Epithelial cell of esophagus (primary cell): ENCODE measurements around the gene ATG7.
"Not testable (repeated sequence)": the region's sequence is repeated elsewhere in the genome, so short reads cannot be mapped to it uniquely, and the experiment has no call there.

Experiments used
- DNase-seq: peaks from one replicate; pipeline ENCODE4 v3.0.0; 2010; ENCODE audit warnings: low read depth
- H3K4me3 ChIP-seq: 2 replicates; pipeline ENCODE4 v1.5.1; 2011; ENCODE audit warnings: mild to moderate bottlenecking, low read length, control low read depth
- CTCF ChIP-seq: IDR thresholded peaks from 2 replicates; pipeline ENCODE4 v1.5.1; 2011; ENCODE audit warnings: low read depth, mild to moderate bottlenecking, low read length, control low read depth, inconsistent platforms; ENCODE audit not compliant: insufficient read depth; ENCODE audit errors: missing control alignments

Gene ATG7

GRCh38 chr3:11431319-11431718 is 159.1 kb downstream of the ATG7 start:
- no peak for TF ChIP-seq CTCF
- no peak for DNase-seq
- H3K4me3 ChIP-seq, result no peak overlapping the region

- H3K4me3 ChIP-seq, result no peak overlapping the region
- no peak for TF ChIP-seq CTCF
- DNase-seq, result peak; percentile 46
Observed at GRCh38 chr3:11434017-11434526, 161.9 kb downstream of the ATG7 start.

- DNase-seq, result no peak
- no peak for TF ChIP-seq CTCF
- H3K4me3 ChIP-seq, result no peak overlapping the region
Observed at GRCh38 chr3:11434563-11435096, 162.4 kb downstream of the ATG7 start.

GRCh38 chr3:11435440-11436165 is 163.4 kb downstream of the ATG7 start:
- DNase-seq, result no peak

GRCh38 chr3:11436775-11437174 is 164.6 kb downstream of the ATG7 start:
- no peak overlapping the region for H3K4me3 ChIP-seq
- no peak for DNase-seq
- no peak for TF ChIP-seq CTCF

More at GRCh38 chr3:11435440-11436165, 163.4 kb downstream of the ATG7 start:
- H3K4me3 ChIP-seq, result no peak overlapping the region
- TF ChIP-seq CTCF, result no peak

GRCh38 chr3:11437506-11437905 is 165.3 kb downstream of the ATG7 start:
- TF ChIP-seq CTCF, result no peak
- no peak for DNase-seq
- H3K4me3 ChIP-seq, result no peak overlapping the region

GRCh38 chr3:11438646-11439045 is 166.4 kb downstream of the ATG7 start:
- DNase-seq, result no peak

GRCh38 chr3:11441346-11441745 is 169.1 kb downstream of the ATG7 start:
- not testable (repeated sequence) for H3K4me3 ChIP-seq, DNase-seq

More at GRCh38 chr3:11438646-11439045, 166.4 kb downstream of the ATG7 start:
- H3K4me3 ChIP-seq, result no peak overlapping the region
- TF ChIP-seq CTCF, result no peak
